GM12865 (cell line): ENCODE data around the gene THEMIS.

Experiments
- DNase-seq: peaks from one replicate; pipeline ENCODE4 v3.0.0; 2010; ENCODE audit warnings: low read depth
- H3K4me3 ChIP-seq: 2 replicates; pipeline ENCODE4 v1.5.1; 2011; ENCODE audit warnings: mild to moderate bottlenecking, low read depth, low read length, control low read depth
- CTCF ChIP-seq: IDR thresholded peaks from 2 replicates; pipeline ENCODE4 v1.5.1; 2011; ENCODE audit warnings: low read length, control low read depth, low read depth, inconsistent platforms; ENCODE audit not compliant: insufficient read depth; ENCODE audit errors: missing control alignments

The THEMIS gene

GRCh38 chr6:127749095-127749494 lies 151.8 kb downstream of the THEMIS start:
- no peak for TF ChIP-seq CTCF
- DNase-seq: no peak
- H3K4me3 ChIP-seq: no peak overlapping the region

- H3K4me3 ChIP-seq: no peak overlapping the region
- TF ChIP-seq CTCF: no peak
- DNase-seq: no peak
Observed at GRCh38 chr6:127748290-127748689, 152.6 kb downstream of the THEMIS start.

- TF ChIP-seq CTCF: no peak
- DNase-seq: no peak
- H3K4me3 ChIP-seq: no peak overlapping the region
Observed at GRCh38 chr6:127738423-127738822, 162.4 kb downstream of the THEMIS start.

- DNase-seq: no peak
- TF ChIP-seq CTCF: no peak
- H3K4me3 ChIP-seq: no peak overlapping the region
Observed at GRCh38 chr6:127737768-127738167, 163.1 kb downstream of the THEMIS start.

- no peak overlapping the region for H3K4me3 ChIP-seq
- peak; percentile 48 for TF ChIP-seq CTCF
- DNase-seq: peak; percentile 63
Observed at GRCh38 chr6:127737009-127737486, 163.8 kb downstream of the THEMIS start.

GRCh38 chr6:127732927-127733326 lies 167.9 kb downstream of the THEMIS start:
- no peak for DNase-seq
- no peak overlapping the region for H3K4me3 ChIP-seq
- TF ChIP-seq CTCF: no peak

- TF ChIP-seq CTCF: no peak
- no peak for DNase-seq
- H3K4me3 ChIP-seq: no peak overlapping the region
Observed at GRCh38 chr6:127727260-127727953, 173.5 kb downstream of the THEMIS start.
